ENCODE results near the gene EVC2.

DNA sequence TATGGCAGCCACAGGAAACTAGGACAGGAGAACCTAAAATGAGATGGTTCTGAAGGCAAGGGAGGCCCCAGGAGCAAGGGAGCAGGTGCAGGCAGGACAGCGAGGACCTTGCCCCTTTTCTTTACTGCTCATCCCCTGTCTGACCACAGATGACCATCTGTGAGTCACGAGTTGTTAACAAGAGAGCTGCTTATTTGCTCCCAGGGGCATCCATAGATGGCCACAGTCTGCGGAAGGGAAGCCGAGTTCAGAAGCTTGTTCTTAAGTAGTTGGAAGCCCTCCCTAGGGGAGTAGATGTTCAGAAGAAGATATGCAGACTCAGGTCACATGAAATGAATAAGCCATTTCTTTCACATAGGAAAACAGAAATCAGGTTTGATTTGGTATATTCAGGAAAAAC lies 69.4 kb downstream of the EVC2 start:
- TF ChIP-seq, protein P1, sequence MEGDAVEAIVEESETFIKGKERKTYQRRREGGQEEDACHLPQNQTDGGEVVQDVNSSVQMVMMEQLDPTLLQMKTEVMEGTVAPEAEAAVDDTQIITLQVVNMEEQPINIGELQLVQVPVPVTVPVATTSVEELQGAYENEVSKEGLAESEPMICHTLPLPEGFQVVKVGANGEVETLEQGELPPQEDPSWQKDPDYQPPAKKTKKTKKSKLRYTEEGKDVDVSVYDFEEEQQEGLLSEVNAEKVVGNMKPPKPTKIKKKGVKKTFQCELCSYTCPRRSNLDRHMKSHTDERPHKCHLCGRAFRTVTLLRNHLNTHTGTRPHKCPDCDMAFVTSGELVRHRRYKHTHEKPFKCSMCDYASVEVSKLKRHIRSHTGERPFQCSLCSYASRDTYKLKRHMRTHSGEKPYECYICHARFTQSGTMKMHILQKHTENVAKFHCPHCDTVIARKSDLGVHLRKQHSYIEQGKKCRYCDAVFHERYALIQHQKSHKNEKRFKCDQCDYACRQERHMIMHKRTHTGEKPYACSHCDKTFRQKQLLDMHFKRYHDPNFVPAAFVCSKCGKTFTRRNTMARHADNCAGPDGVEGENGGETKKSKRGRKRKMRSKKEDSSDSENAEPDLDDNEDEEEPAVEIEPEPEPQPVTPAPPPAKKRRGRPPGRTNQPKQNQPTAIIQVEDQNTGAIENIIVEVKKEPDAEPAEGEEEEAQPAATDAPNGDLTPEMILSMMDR (IDR thresholded peaks at IDR 0.05) = no peak
- TF ChIP-seq, protein P2, sequence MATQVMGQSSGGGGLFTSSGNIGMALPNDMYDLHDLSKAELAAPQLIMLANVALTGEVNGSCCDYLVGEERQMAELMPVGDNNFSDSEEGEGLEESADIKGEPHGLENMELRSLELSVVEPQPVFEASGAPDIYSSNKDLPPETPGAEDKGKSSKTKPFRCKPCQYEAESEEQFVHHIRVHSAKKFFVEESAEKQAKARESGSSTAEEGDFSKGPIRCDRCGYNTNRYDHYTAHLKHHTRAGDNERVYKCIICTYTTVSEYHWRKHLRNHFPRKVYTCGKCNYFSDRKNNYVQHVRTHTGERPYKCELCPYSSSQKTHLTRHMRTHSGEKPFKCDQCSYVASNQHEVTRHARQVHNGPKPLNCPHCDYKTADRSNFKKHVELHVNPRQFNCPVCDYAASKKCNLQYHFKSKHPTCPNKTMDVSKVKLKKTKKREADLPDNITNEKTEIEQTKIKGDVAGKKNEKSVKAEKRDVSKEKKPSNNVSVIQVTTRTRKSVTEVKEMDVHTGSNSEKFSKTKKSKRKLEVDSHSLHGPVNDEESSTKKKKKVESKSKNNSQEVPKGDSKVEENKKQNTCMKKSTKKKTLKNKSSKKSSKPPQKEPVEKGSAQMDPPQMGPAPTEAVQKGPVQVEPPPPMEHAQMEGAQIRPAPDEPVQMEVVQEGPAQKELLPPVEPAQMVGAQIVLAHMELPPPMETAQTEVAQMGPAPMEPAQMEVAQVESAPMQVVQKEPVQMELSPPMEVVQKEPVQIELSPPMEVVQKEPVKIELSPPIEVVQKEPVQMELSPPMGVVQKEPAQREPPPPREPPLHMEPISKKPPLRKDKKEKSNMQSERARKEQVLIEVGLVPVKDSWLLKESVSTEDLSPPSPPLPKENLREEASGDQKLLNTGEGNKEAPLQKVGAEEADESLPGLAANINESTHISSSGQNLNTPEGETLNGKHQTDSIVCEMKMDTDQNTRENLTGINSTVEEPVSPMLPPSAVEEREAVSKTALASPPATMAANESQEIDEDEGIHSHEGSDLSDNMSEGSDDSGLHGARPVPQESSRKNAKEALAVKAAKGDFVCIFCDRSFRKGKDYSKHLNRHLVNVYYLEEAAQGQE (IDR thresholded peaks at IDR 0.05; ENCODE audit: insufficient read depth in 1 of 2, low read depth in 2 of 2, low read length in 1 of 2) = no peak
